GM21515 (cell line): Measurements from ENCODE around the gene MLLT11.
"Not testable (repeated sequence)": the region's sequence is repeated elsewhere in the genome, so short reads cannot be mapped to it uniquely, and the experiment has no call there.

Experiments
- ATAC-seq: cut with Tn5 transposase; IDR thresholded peaks from one replicate; pipeline ENCODE4 v1.9.1; 2021; ENCODE audit not compliant: unreplicated experiment

Gene MLLT11

GRCh38 chr1:151055581-151055980 is 4.6 kb upstream of the MLLT11 start:
- ATAC-seq: no peak

- no peak for ATAC-seq
Observed at GRCh38 chr1:151056149-151056548, 4.0 kb upstream of the MLLT11 start.

DNA sequence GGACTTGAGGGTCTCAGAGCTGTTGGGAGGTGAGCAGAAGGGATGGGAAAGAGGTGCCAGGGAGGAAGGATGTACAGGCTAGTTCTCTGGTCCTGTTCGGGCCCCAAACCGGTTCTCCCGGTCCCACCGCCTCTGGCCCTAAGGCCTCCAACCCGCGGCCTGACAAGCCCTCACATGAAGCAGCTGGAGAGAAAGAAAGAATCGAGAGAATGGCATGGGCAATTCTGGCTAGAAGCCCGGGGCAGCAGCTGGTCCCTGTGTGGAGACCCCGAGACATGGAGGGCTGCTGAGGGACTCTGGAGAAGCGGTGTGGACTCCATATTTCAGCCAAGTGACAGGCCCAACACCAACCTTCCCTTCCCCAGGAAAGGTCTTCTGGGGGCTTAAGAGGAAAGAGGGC is 1.5 kb upstream of the MLLT11 start:
- ATAC-seq: no peak

- ATAC-seq: peak; percentile 74
Observed at GRCh38 chr1:151059109-151060006, 839 bp upstream of the MLLT11 start, which contains the start of gene CDC42SE1. Gene CDC42SE1 (minus strand): TSS chr1:151059622. CDS start chr1:151055730, 3,892 bp downstream.

DNA sequence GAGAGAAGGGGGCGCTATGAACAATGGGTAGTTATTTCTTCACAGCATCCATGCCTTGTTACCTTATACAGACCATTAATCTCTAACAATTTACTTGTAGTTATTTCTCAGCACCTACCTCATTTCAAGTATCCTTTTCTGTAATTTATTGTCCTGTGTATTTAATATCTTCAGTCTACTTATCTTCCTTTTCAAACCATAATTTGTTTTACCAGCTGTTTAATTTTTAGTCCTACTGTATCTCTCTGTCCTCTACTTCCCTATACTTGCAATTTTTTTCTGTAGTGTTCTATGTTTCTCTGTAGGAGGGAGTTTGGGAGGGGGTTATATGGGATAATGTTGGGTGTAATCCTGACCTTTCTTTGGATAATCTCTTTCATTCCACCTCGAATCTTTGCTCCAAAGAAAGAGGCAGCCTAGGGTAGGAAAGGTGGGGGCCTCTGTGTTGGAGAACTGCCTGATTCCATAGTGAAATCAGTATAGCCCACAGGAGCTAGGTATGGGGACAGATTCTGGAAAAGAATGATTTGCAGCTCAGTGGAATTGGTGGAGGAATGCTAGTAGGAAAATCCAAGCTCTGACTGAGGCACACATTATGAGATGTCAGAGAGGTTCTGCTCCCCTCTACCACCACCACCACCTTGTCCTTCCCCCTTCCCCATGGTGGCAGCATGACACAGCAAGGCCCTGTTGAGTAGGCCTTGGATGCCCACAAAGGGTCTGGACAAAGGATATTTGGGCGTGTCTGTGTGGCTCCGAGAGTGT is 642 bp downstream of the MLLT11 start:
- ATAC-seq: no peak

DNA sequence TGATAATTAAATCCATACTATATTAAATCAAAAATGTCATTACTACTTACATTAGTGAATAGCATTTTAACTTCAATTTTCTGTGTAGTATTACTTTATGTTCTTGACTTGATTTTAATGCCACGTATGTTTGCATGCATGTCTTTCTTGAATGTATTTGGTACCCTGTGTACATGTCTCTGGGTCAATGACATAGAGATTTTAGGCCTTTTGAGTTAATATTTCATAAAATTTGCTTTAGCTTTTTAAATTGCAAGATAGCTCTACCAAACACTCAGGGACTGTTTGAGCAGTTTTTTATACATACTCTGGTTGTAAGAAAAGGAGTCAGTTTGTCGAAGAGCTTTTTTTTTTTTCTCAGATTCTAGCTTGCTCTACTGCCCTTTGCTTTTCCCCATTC is 1.5 kb downstream of the MLLT11 start:
- ATAC-seq: no peak

GRCh38 chr1:151062741-151063371 is 2.7 kb downstream of the MLLT11 start:
- no peak for ATAC-seq

DNA sequence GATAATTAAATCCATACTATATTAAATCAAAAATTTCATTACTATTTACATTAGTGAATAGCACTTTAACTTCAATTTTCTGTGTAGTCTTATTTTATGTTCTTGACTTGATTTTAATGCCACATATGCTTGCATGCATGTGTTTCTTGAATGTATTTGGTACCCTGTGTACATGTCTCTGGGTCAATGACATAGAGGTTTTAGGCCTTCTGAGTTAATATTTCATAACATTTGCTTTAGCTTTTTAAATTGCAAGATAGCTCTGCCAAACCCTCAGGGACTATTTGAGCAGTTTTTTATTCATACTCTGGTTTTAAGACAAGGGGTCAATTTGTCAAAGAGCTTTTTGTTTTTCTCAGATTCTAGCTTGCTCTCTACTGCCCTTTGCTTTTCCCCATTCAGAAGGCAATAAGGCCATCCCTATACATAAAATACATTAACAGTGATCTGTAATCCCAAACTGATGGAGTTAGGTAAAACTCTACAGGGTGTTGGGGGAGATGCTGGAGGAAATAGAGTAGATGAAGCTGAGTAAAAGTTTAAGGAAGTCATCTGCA is 5.0 kb downstream of the MLLT11 start:
- ATAC-seq: no peak

DNA sequence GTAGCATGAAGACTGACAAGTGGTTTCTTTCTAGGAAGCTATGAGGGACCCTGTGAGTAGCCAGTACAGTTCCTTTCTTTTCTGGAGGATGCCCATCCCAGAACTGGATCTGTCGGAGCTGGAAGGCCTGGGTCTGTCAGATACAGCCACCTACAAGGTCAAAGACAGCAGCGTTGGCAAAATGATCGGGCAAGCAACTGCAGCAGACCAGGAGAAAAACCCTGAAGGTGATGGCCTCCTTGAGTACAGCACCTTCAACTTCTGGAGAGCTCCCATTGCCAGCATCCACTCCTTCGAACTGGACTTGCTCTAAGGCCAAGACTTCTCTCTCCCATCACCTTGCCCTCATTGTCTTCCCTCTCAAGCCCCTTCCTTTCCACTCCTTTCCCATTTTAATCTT is 7.0 kb downstream of the MLLT11 start:
- ATAC-seq: no peak

DNA sequence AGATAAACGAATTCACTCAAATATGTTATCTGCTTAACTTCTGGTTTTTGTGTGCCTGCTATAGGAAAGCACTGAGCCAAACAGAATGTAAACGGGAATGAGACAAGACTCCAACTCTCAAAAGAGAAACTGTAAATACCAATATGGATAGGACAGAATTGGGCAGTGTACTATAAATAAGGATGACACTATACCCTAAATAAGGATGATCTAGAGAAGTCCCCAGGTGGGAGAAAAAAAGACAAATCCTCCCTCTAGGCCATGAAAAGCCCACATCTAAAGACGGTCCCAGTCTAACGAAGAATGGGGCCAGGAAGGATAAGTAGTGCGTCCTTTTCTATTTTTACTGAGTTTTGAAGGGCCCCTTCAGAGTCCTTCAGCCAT is 8.9 kb downstream of the MLLT11 start:
- no peak for ATAC-seq

GRCh38 chr1:151070474-151071276 is 10.5 kb downstream of the MLLT11 start, which contains the start of gene GABPB2:
Gene GABPB2 (plus strand): TSS chr1:151070761. CDS start chr1:151088190, 17,429 bp downstream.
- peak; percentile 79 for ATAC-seq

- no peak for ATAC-seq
Observed at GRCh38 chr1:151072224-151072623, 12.0 kb downstream of the MLLT11 start.

DNA sequence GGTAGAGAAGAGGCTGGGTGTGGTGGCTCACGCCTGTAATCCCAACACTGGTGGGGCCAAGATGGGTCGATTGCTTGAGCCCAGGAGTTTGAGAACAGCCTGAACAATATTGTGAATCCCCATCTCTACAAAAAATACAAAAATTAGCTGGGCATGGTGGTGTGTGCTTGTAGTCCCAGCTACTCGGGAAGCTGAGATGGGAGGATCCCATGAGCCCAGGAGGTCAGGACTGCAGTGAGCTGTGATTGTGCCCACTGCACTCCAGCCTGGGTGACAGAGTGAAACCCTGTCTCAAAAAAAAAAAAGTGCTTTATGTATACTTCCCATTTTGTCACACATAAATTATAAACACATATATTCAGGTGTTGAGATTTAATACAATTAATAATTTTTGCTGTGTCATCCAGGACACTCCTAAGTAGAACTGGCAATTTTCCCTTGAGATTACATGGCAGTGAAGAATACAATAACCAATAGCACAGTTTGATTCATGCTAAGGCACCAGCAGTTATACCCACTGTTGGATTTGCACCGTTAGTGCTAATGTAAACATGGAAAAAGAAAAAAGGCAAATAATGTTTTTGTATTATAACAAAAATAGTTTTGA is 25.9 kb downstream of the MLLT11 start:
- ATAC-seq: no peak

GRCh38 chr1:151097426-151097825 is 37.2 kb downstream of the MLLT11 start:
- ATAC-seq: not testable (repeated sequence)

DNA sequence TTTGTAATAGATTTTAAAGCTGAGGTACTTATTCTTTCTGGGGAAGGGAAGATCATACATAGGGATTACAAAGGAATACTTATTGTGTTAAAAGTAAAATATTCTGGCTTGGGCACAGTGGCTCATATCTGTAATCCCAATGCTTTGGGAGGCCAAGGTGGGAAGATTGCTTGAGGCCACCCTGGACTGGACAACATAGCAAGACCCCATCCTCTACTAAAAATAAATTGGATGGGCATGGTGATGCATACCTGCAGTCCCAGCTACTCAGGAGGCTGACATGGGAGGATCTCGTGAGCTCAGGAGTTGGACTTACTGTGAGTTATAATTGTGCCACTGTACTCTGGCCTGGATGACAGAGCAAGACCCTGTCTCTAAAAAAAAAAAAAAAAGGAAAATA is 37.9 kb downstream of the MLLT11 start:
- no peak for ATAC-seq

DNA sequence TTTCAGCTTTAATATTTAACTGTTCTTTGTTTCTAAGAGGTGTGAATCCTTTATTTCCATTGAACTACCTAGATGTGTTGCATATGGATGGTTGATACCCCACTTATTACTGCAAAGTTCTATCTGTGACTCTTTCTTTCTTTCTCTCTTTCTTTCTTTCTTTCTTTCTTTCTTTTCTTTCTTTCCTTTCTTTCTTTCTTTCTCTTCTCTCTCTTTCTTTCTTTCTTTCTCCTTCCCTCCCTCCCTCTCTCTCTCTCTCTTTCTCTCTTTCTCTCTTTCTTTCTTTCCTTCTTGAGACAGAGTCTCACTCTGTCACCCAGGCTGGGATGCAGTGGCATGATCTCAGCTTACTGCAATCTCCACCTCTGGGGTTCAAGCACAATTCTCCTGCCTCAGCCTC is 44.4 kb downstream of the MLLT11 start:
- ATAC-seq: no peak

DNA sequence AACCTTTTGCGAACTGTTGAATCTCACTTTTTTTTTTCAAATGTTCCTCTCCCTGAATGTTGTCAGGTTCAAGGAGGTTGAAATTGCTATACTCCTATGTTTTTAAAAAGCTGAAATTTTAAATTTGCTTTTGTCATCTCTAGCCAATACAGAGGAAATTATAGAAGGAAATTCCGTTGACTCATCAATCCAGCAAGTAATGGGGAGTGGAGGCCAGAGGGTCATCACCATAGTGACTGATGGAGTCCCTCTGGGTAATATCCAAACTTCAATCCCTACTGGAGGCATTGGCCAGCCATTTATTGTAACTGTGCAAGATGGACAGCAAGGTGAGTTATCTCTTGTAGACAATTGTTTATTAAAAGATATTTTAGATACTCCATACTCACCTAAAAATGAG is 46.7 kb downstream of the MLLT11 start:
- ATAC-seq: no peak

- no peak for ATAC-seq
Observed at GRCh38 chr1:151108331-151108730, 48.1 kb downstream of the MLLT11 start.

GRCh38 chr1:151113877-151114276 is 53.7 kb downstream of the MLLT11 start:
- no peak for ATAC-seq
